GM10266 (cell line): ENCODE data around the gene LTB.
A peak's percentile ranks its signal among the peaks of the same experiment; 100 is the strongest.

Experiments used
- DNase-seq: peaks from one replicate; pipeline ENCODE4 v3.0.0; 2012; ENCODE audit errors: extremely low spot score
- CTCF ChIP-seq: IDR thresholded peaks from 2 replicates; pipeline ENCODE4 v1.5.1; 2012; ENCODE audit warnings: mild to moderate bottlenecking, low read depth; ENCODE audit not compliant: control insufficient read depth, insufficient read depth; ENCODE audit errors: missing control alignments

The LTB gene

GRCh38 chr6:31574106-31575061 lies 7.8 kb downstream of the LTB start:
- no peak for DNase-seq
- TF ChIP-seq CTCF: peak; percentile 48

GRCh38 chr6:31573239-31574105 lies 8.8 kb downstream of the LTB start:
- TF ChIP-seq CTCF: no peak
- DNase-seq: no peak

- no peak for DNase-seq
- no peak for TF ChIP-seq CTCF
These were observed 9.9 kb downstream of the LTB start, which contains the start of gene LTA for GRCh38 chr6:31572041-31572911. Gene LTA (plus strand): TSS chr6:31572289. CDS start chr6:31572743, 454 bp downstream.

GRCh38 chr6:31569861-31570536 lies 12.2 kb downstream of the LTB start:
- DNase-seq: no peak
- TF ChIP-seq CTCF: no peak

GRCh38 chr6:31568537-31568961 lies 13.7 kb downstream of the LTB start:
- TF ChIP-seq CTCF: no peak
- peak; percentile 67 for DNase-seq
